Nephron progenitor cell (in vitro differentiated cells): Measurements from ENCODE around the gene FOXN4.

Source experiments
- DNase-seq: peaks from one replicate; pipeline ENCODE4 v3.0.0; 2021
- H3K27ac Mint-ChIP-seq: 2 replicates; pipeline ENCODE4 v1.8.0; 2021; ENCODE audit warnings: mild to moderate bottlenecking, moderate library complexity, mixed read lengths
- H3K27me3 Mint-ChIP-seq: 2 replicates; pipeline ENCODE4 v1.8.0; 2021; ENCODE audit warnings: mild to moderate bottlenecking, low read depth, mixed read lengths; ENCODE audit not compliant: poor library complexity
- H3K36me3 Mint-ChIP-seq: 2 replicates; pipeline ENCODE4 v1.8.0; 2021; ENCODE audit warnings: low read depth, mixed read lengths
- H3K4me1 Mint-ChIP-seq: 2 replicates; pipeline ENCODE4 v1.8.0; 2021; ENCODE audit warnings: mixed read lengths
- H3K4me3 Mint-ChIP-seq: 2 replicates; pipeline ENCODE4 v1.8.0; 2021; ENCODE audit warnings: mild to moderate bottlenecking, moderate library complexity, mixed read lengths
- H3K9me3 Mint-ChIP-seq: 2 replicates; pipeline ENCODE4 v1.8.0; 2021; ENCODE audit warnings: mild to moderate bottlenecking, moderate library complexity, mixed read lengths
- CTCF ChIP-seq: fragments of 200-600 bp; sonication (generic); IDR thresholded peaks from 2 replicates; pipeline ENCODE4 v1.5.0; 2021; ENCODE audit warnings: antibody characterized with exemption

Gene FOXN4

GRCh38 chr12:109252799-109253198 is 56.3 kb downstream of the FOXN4 start:
- H3K36me3 Mint-ChIP-seq: peaks cover 32% of the 10 kb centered on the region
- H3K27me3 Mint-ChIP-seq: peaks cover 7% of the 10 kb centered on the region
- no peak overlapping the region for H3K4me3 Mint-ChIP-seq
- no peaks in the 10 kb centered on the region for H3K4me1 Mint-ChIP-seq
- no peak for TF ChIP-seq CTCF
- no peak overlapping the region for H3K27ac Mint-ChIP-seq
- peaks cover 29% of the 10 kb centered on the region for H3K9me3 Mint-ChIP-seq
- no peak for DNase-seq

- Mint-ChIP-seq H3K9me3 (peaks cover 27% of the 10 kb centered on the region), H3K4me1 (no peaks in the 10 kb centered on the region), H3K4me3 (no peak overlapping the region), H3K36me3 (peaks cover 35% of the 10 kb centered on the region), H3K27ac (no peak overlapping the region), H3K27me3 (peaks cover 7% of the 10 kb centered on the region)
- no peak for TF ChIP-seq CTCF
- no peak for DNase-seq
Measured at GRCh38 chr12:109250523-109250922, 58.6 kb downstream of the FOXN4 start.

- Mint-ChIP-seq H3K9me3 (peaks cover 3% of the 10 kb centered on the region), H3K4me3 (no peak overlapping the region), H3K36me3 (peaks cover 11% of the 10 kb centered on the region), H3K4me1 (no peaks in the 10 kb centered on the region), H3K27ac (no peak overlapping the region), H3K27me3 (peaks cover 3% of the 10 kb centered on the region)
- no peak for DNase-seq
- TF ChIP-seq CTCF: no peak
Measured at GRCh38 chr12:109247831-109248654, 61.0 kb downstream of the FOXN4 start.

GRCh38 chr12:109246221-109246620 is 62.9 kb downstream of the FOXN4 start:
- Mint-ChIP-seq H3K36me3 (peaks cover 20% of the 10 kb centered on the region), H3K4me1 (peaks cover 6% of the 10 kb centered on the region), H3K9me3 (no peaks in the 10 kb centered on the region), H3K4me3 (no peak overlapping the region), H3K27ac (no peak overlapping the region), H3K27me3 (peaks cover 6% of the 10 kb centered on the region)
- TF ChIP-seq CTCF: no peak
- DNase-seq: no peak

GRCh38 chr12:109244073-109244472 is 65.0 kb downstream of the FOXN4 start:
- no peak for TF ChIP-seq CTCF
- Mint-ChIP-seq H3K9me3 (no peaks in the 10 kb centered on the region), H3K36me3 (peaks cover 26% of the 10 kb centered on the region), H3K27ac (no peak overlapping the region), H3K27me3 (peaks cover 3% of the 10 kb centered on the region), H3K4me1 (peaks cover 6% of the 10 kb centered on the region), H3K4me3 (no peak overlapping the region)
- DNase-seq: no peak

GRCh38 chr12:109241936-109242335 is 67.1 kb downstream of the FOXN4 start:
- Mint-ChIP-seq H3K27ac (peak overlapping the region; percentile 57), H3K36me3 (peaks cover 36% of the 10 kb centered on the region), H3K9me3 (no peaks in the 10 kb centered on the region), H3K4me1 (peaks cover 6% of the 10 kb centered on the region), H3K4me3 (no peak overlapping the region), H3K27me3 (peaks cover 5% of the 10 kb centered on the region)
- no peak for DNase-seq
- TF ChIP-seq CTCF: no peak
